WTC11 (cell line): ENCODE measurements around the gene MAST4. TPM values are rescaled to one million over a fixed set of nuclear protein-coding genes. Genes with fewer than 3 reads are reported as not detected.

Experiments used
- ATAC-seq: fragments of 200-7000 bp; cut with Tn5 transposase; 2 replicates; pipeline ENCODE4 v1.10.0; 2021; ENCODE audit warnings: mild to moderate bottlenecking, moderate library complexity
- CTCF ChIA-PET: fragments of 300-600 bp; sonication (Branson Sonifier 250); formaldehyde crosslinking; loops from one replicate; lab custom pipeline; 2021; ENCODE audit warnings: antibody characterized with exemption; lab: Charles Lee
- POLR2A ChIA-PET: fragments of 350-600 bp; sonication (Branson Sonifier 250); formaldehyde crosslinking; loops from one replicate; lab custom pipeline; 2021; ENCODE audit warnings: antibody characterized with exemption; lab: Charles Lee
- DNase-seq: peaks from one replicate; pipeline ENCODE4 v3.0.0; 2021; ENCODE audit warnings: low spot score
- H3K27ac Mint-ChIP-seq: 2 replicates; pipeline ENCODE4 v1.8.0; 2021; ENCODE audit warnings: mixed read lengths
- H3K27me3 Mint-ChIP-seq: 2 replicates; pipeline ENCODE4 v1.8.0; 2021; ENCODE audit warnings: low read depth, mild to moderate bottlenecking, moderate library complexity, mixed read lengths
- H3K36me3 Mint-ChIP-seq: 2 replicates; pipeline ENCODE4 v1.8.0; 2021; ENCODE audit warnings: mixed read lengths
- H3K4me1 Mint-ChIP-seq: 2 replicates; pipeline ENCODE4 v1.8.0; 2022; ENCODE audit warnings: mixed read lengths
- H3K4me3 Mint-ChIP-seq: 2 replicates; pipeline ENCODE4 v1.8.0; 2021; ENCODE audit warnings: mild to moderate bottlenecking, moderate library complexity, mixed read lengths
- H3K9me3 Mint-ChIP-seq: 2 replicates; pipeline ENCODE4 v1.8.0; 2021; ENCODE audit warnings: mixed read lengths
- AFF4 ChIP-seq: sonication (generic); formaldehyde crosslinking; IDR thresholded peaks from 2 replicates; pipeline ENCODE4 v1.8.1; 2023; ENCODE audit warnings: mild to moderate bottlenecking, missing genetic modification reagents, borderline replicate concordance
- ARID4B ChIP-seq: sonication (generic); formaldehyde crosslinking; IDR thresholded peaks from 2 replicates; pipeline ENCODE4 v1.8.0; 2023; ENCODE audit warnings: missing genetic modification reagents, mild to moderate bottlenecking, borderline replicate concordance
- ATF2 ChIP-seq: sonication (generic); formaldehyde crosslinking; IDR thresholded peaks from 2 replicates; pipeline ENCODE4 v1.8.1; 2022; ENCODE audit warnings: low read depth, missing genetic modification reagents, borderline replicate concordance
- ATF6 ChIP-seq: sonication (generic); formaldehyde crosslinking; IDR thresholded peaks from 2 replicates; pipeline ENCODE4 v1.8.1; 2023; ENCODE audit warnings: mild to moderate bottlenecking, missing genetic modification reagents
- E2F4 ChIP-seq: sonication (generic); formaldehyde crosslinking; IDR thresholded peaks from 2 replicates; pipeline ENCODE4 v1.8.1; 2022; ENCODE audit warnings: low read depth, mild to moderate bottlenecking, moderate library complexity, missing genetic modification reagents, borderline replicate concordance
- GRHL2 ChIP-seq: fragments of 250-450 bp; sonication (Bioruptor Pico); IDR thresholded peaks from 2 replicates; pipeline ENCODE4 v1.8.0; 2022; ENCODE audit warnings: mild to moderate bottlenecking, moderate library complexity; ENCODE audit not compliant: insufficient replicate concordance, severe bottlenecking
- MAX ChIP-seq: sonication (generic); formaldehyde crosslinking; IDR thresholded peaks from 2 replicates; pipeline ENCODE4 v1.8.0; 2022; ENCODE audit warnings: mild to moderate bottlenecking, missing genetic modification reagents
- MXD4 ChIP-seq: fragments of 250-450 bp; sonication (Bioruptor Pico); IDR thresholded peaks from 2 replicates; pipeline ENCODE4 v1.8.0; 2021; ENCODE audit warnings: mild to moderate bottlenecking, moderate library complexity, borderline replicate concordance
- PRRX2 ChIP-seq: fragments of 250-450 bp; sonication (Bioruptor Pico); IDR thresholded peaks from 2 replicates; pipeline ENCODE4 v1.8.0; 2021; ENCODE audit warnings: mild to moderate bottlenecking
- total RNA-seq: library from RNA; stranded (reverse); gene quantifications from 3 replicates; pipeline ENCODE4 v1.2.3, GENCODE V29; 2021
- TF ChIP-seq, protein P1 (sequence below): fragments of 250-450 bp; sonication (Bioruptor Pico); IDR thresholded peaks from 2 replicates; pipeline ENCODE4 v1.8.0; 2021; ENCODE audit warnings: mild to moderate bottlenecking
- TF ChIP-seq, protein P2 (sequence below): fragments of 250-450 bp; sonication (Bioruptor Pico); IDR thresholded peaks from 2 replicates; pipeline ENCODE4 v1.9.0; 2021; ENCODE audit warnings: mild to moderate bottlenecking, borderline replicate concordance

Gene MAST4
- total RNA-seq, 1 experiment from 2014 or later, result 8.0 TPM

GRCh38 chr5:67014191-67014590, 418.0 kb downstream of the MAST4 start (continued):
- no peak for TF ChIP-seq E2F4 (CRISPR knock-in tag)
- TF ChIP-seq ATF6 (CRISPR knock-in tag), result no peak
- TF ChIP-seq ATF2 (CRISPR knock-in tag), result no peak
- TF ChIP-seq PRRX2 (CRISPR knock-in tag), result no peak
- TF ChIP-seq, protein P1, sequence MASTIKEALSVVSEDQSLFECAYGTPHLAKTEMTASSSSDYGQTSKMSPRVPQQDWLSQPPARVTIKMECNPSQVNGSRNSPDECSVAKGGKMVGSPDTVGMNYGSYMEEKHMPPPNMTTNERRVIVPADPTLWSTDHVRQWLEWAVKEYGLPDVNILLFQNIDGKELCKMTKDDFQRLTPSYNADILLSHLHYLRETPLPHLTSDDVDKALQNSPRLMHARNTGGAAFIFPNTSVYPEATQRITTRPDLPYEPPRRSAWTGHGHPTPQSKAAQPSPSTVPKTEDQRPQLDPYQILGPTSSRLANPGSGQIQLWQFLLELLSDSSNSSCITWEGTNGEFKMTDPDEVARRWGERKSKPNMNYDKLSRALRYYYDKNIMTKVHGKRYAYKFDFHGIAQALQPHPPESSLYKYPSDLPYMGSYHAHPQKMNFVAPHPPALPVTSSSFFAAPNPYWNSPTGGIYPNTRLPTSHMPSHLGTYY (CRISPR knock-in tag), result no peak
- TF ChIP-seq, protein P2, sequence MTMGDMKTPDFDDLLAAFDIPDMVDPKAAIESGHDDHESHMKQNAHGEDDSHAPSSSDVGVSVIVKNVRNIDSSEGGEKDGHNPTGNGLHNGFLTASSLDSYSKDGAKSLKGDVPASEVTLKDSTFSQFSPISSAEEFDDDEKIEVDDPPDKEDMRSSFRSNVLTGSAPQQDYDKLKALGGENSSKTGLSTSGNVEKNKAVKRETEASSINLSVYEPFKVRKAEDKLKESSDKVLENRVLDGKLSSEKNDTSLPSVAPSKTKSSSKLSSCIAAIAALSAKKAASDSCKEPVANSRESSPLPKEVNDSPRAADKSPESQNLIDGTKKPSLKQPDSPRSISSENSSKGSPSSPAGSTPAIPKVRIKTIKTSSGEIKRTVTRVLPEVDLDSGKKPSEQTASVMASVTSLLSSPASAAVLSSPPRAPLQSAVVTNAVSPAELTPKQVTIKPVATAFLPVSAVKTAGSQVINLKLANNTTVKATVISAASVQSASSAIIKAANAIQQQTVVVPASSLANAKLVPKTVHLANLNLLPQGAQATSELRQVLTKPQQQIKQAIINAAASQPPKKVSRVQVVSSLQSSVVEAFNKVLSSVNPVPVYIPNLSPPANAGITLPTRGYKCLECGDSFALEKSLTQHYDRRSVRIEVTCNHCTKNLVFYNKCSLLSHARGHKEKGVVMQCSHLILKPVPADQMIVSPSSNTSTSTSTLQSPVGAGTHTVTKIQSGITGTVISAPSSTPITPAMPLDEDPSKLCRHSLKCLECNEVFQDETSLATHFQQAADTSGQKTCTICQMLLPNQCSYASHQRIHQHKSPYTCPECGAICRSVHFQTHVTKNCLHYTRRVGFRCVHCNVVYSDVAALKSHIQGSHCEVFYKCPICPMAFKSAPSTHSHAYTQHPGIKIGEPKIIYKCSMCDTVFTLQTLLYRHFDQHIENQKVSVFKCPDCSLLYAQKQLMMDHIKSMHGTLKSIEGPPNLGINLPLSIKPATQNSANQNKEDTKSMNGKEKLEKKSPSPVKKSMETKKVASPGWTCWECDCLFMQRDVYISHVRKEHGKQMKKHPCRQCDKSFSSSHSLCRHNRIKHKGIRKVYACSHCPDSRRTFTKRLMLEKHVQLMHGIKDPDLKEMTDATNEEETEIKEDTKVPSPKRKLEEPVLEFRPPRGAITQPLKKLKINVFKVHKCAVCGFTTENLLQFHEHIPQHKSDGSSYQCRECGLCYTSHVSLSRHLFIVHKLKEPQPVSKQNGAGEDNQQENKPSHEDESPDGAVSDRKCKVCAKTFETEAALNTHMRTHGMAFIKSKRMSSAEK, result no peak
- TF ChIP-seq MXD4 (CRISPR knock-in tag), result no peak
- TF ChIP-seq MAX (CRISPR knock-in tag), result no peak

DNA sequence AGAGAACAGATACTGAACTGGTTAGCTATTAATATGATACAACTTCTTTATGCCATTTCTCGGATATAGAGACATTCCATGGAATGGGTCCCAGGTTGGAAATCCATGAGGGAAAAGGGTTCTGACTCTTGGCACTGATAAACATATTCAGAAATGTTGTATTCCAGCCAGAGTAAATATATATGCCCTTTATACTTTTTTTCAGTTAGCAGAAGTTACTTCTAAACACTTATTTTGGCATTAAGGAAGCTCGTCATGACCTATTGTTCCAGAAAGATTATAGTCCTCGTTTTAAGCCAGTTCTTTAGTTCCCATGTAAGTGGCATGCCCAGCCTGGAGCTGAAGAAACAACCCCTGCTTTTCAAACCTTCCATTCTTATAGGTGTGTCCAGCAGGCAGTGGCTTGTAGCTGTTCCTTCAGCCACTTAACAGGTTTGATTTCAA, 418.8 kb downstream of the MAST4 start:
- no peak overlapping the region for H3K27ac Mint-ChIP-seq
- peaks cover 38% of the 10 kb centered on the region for H3K4me1 Mint-ChIP-seq
- POLR2A ChIA-PET, result no interaction called here
- H3K9me3 Mint-ChIP-seq, result no peaks in the 10 kb centered on the region
- H3K27me3 Mint-ChIP-seq, result peaks cover 21% of the 10 kb centered on the region
- no peak overlapping the region for H3K4me3 Mint-ChIP-seq
- CTCF ChIA-PET, result interaction anchor here (0.7 to 1.6 kb wide), 3 partner anchors 142 to 192 kb away, joined by 3 read pairs; no protein-coding TSS in a partner anchor
- H3K36me3 Mint-ChIP-seq, result no peaks in the 10 kb centered on the region
- DNase-seq (no peak), ATAC-seq (no peak)
- TF ChIP-seq GRHL2 (CRISPR knock-in tag) (no peak), AFF4 (CRISPR knock-in tag) (no peak), ARID4B (CRISPR knock-in tag) (no peak)
